Amygdala (tissue), 56 donors: ENCODE data around the gene NBPF10.
"Not testable (repeated sequence)": the region's sequence is repeated elsewhere in the genome, so short reads cannot be mapped to it uniquely, and the experiment has no call there.

ENCODE experiments used
- DNase-seq, 56 donors: peaks; one replicate each; lab custom pipeline; 2025; lab: John Stamatoyannopoulos, UW

Gene NBPF10

GRCh38 chr1:146144465-146144864 is at the start of gene NBPF10:
Gene NBPF10, minus strand, starts transcription at chr1:146144804. Its CDS starts 35 bp downstream, at chr1:146144769.
- not testable (repeated sequence) for DNase-seq

- DNase-seq: not testable (repeated sequence)
Measured at GRCh38 chr1:146174531-146174930, 29.9 kb upstream of the NBPF10 start.

- DNase-seq: not testable (repeated sequence)
Measured at GRCh38 chr1:146167740-146168139, 23.1 kb upstream of the NBPF10 start.

GRCh38 chr1:146167273-146167672 is 22.7 kb upstream of the NBPF10 start:
- DNase-seq: not testable (repeated sequence)
